Left ventricle myocardium inferior (tissue), 1 donor: ENCODE results near the gene SYTL3. TPM values are rescaled to one million over a fixed set of nuclear protein-coding genes. Genes with fewer than 3 reads are reported as not detected.
A peak's percentile ranks its signal among the peaks of the same experiment; 100 is the strongest.

ENCODE experiments used
- DNase-seq: peaks from one replicate; pipeline ENCODE4 v3.0.0-alpha.2; 2020
- H3K27ac ChIP-seq: fragments of 200-600 bp; replicated peaks from 2 replicates; pipeline ENCODE4 v1.8.0; 2021
- H3K27me3 ChIP-seq: fragments of 200-600 bp; 2 replicates; pipeline ENCODE4 v1.8.0; 2021; ENCODE audit warnings: low read depth
- H3K36me3 ChIP-seq: fragments of 200-600 bp; 2 replicates; pipeline ENCODE4 v1.8.0; 2021
- H3K4me1 ChIP-seq: fragments of 200-600 bp; 2 replicates; pipeline ENCODE4 v1.8.0; 2021
- H3K4me3 ChIP-seq: fragments of 200-600 bp; 2 replicates; pipeline ENCODE4 v1.8.0; 2021; ENCODE audit warnings: mild to moderate bottlenecking, moderate library complexity
- H3K9me3 ChIP-seq: fragments of 200-600 bp; replicated peaks from 2 replicates; pipeline ENCODE4 v1.8.0; 2021
- intact Hi-C: fragments of 100-400 bp; cut with micrococcal nuclease; formaldehyde crosslinking; loops from one replicate; pipeline ENCODE4 v1.11.0; 2022
- total RNA-seq: library from RNA; stranded (reverse); fragmentation: NEBNext Ultra II Directional; extraction: Animal tissue kit (Norgen Biotek cat#: 25700); gene quantifications from one replicate; pipeline ENCODE4 v1.2.1, GENCODE V29; 2021
- TF ChIP-seq, protein P1 (sequence below): fragments of 200-600 bp; IDR thresholded peaks from 2 replicates; pipeline ENCODE4 v1.8.0; 2021; ENCODE audit warnings: antibody characterized with exemption, mild to moderate bottlenecking, borderline replicate concordance
- donor health status: DM: no; HTN: yes; CAD: no; lungs with severe emphysema.

Gene SYTL3
- total RNA-seq, 1 donor from 2014 or later, result 11.2 TPM

DNA sequence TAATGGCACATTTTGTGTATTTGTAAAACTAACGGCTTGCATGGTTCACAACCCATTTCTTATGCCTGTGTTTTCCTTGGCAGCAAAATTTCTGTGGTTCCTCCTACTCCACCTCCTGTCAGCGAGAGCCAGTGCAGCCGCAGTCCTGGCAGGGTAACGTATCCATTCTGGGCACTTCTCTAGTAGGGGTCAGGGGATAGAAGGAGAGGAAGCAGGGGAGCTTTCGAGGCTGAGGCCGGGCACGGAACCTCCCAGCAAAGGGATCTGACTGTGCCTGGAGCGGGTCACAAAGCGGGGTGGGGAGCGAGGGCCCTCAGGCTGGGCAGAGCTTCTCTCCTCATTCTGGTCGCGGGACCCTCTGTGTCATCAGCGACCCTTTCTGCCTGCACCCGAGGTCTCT is 58.4 kb downstream of the SYTL3 start:
- intact Hi-C loops, result loop anchor here (5.0 to 10.0 kb wide), 3 partner anchors 87 to 264 kb away; no protein-coding TSS in a partner anchor
- TF ChIP-seq, protein P1, sequence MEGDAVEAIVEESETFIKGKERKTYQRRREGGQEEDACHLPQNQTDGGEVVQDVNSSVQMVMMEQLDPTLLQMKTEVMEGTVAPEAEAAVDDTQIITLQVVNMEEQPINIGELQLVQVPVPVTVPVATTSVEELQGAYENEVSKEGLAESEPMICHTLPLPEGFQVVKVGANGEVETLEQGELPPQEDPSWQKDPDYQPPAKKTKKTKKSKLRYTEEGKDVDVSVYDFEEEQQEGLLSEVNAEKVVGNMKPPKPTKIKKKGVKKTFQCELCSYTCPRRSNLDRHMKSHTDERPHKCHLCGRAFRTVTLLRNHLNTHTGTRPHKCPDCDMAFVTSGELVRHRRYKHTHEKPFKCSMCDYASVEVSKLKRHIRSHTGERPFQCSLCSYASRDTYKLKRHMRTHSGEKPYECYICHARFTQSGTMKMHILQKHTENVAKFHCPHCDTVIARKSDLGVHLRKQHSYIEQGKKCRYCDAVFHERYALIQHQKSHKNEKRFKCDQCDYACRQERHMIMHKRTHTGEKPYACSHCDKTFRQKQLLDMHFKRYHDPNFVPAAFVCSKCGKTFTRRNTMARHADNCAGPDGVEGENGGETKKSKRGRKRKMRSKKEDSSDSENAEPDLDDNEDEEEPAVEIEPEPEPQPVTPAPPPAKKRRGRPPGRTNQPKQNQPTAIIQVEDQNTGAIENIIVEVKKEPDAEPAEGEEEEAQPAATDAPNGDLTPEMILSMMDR, result no peak
- no peaks in the 10 kb centered on the region for H3K36me3 ChIP-seq
- peak overlapping the region; percentile 56 for H3K4me3 ChIP-seq
- H3K9me3 ChIP-seq, result no peaks in the 10 kb centered on the region
- peak; percentile 66 for DNase-seq
- H3K27me3 ChIP-seq, result no peaks in the 10 kb centered on the region
- peak overlapping the region; percentile 87 for H3K27ac ChIP-seq
- H3K4me1 ChIP-seq, result peaks cover 49% of the 10 kb centered on the region

DNA sequence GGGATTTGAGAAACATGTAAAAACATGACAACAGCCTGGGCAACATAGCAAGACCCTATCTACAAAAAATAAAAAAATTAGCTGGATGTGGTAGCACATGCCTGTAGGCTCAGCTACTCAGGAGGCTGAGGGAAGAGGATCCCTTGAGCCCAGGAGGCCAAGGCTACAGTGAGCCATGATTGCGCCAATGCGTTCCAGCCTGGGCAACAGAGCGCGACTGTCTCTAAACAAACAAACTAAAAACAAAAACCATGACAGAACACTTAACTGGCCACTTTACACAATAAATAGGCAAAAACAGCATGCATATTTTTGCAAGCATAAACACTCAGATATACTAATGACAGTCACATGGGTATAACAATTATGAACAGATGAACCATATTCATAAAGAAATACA is 60.0 kb downstream of the SYTL3 start:
- Histone ChIP-seq H3K9me3 (no peaks in the 10 kb centered on the region), H3K27ac (no peak overlapping the region), H3K4me1 (peaks cover 34% of the 10 kb centered on the region), H3K36me3 (no peaks in the 10 kb centered on the region), H3K27me3 (no peaks in the 10 kb centered on the region), H3K4me3 (no peak overlapping the region)
- no peak for DNase-seq
- TF ChIP-seq, protein P1, result no peak
- intact Hi-C loops, result loop anchor here (5.0 to 10.0 kb wide), 3 partner anchors 85 to 262 kb away; no protein-coding TSS in a partner anchor

DNA sequence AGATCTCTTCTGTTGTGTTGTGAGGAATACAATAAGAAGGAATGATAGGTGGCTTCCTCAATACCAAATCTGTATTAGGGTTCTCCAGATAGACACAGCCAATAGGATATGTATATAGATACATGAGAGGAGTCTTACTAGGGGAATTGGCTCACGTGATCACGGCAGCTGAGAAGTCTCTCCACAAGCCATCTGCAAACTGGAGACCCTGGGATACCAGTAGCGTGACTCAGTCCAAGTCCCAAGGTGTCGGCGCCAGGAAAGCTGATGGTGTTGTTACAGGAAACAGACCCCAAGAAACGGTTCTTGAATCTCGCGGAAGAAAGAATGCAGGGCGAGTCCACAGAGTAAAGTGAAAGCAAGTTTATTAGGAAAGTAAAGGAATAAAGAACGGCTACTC is 61.4 kb downstream of the SYTL3 start:
- Histone ChIP-seq H3K36me3 (no peaks in the 10 kb centered on the region), H3K27me3 (no peaks in the 10 kb centered on the region), H3K27ac (peak overlapping the region; percentile 21), H3K9me3 (no peaks in the 10 kb centered on the region), H3K4me1 (peaks cover 25% of the 10 kb centered on the region), H3K4me3 (peak overlapping the region; percentile 41)
- TF ChIP-seq, protein P1, result no peak
- DNase-seq, result no peak
- intact Hi-C loops, result no loop called here

DNA sequence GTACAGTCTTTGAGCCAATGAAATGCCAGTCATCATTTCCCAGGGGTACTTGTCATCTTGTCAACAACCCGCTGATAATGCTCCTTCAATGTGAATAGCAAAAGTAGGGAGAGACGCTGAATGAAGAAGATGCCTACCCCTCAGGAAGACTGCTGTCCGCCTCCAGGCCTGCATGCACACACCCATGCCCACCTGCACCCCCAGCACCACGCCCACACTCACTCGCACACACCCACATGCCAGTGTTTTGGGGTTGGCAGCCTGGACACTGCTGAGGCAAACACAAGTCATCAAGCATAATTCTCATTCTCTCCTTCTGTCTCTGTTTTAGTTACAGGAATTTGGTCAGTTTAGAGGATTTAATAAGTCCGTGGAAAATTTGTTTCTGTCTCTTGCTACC is 63.6 kb downstream of the SYTL3 start:
- Histone ChIP-seq H3K36me3 (no peaks in the 10 kb centered on the region), H3K4me3 (no peak overlapping the region), H3K27me3 (no peaks in the 10 kb centered on the region), H3K9me3 (no peaks in the 10 kb centered on the region), H3K27ac (no peak overlapping the region), H3K4me1 (peaks cover 7% of the 10 kb centered on the region)
- no peak for DNase-seq
- TF ChIP-seq, protein P1, result no peak
- intact Hi-C loops, result no loop called here

DNA sequence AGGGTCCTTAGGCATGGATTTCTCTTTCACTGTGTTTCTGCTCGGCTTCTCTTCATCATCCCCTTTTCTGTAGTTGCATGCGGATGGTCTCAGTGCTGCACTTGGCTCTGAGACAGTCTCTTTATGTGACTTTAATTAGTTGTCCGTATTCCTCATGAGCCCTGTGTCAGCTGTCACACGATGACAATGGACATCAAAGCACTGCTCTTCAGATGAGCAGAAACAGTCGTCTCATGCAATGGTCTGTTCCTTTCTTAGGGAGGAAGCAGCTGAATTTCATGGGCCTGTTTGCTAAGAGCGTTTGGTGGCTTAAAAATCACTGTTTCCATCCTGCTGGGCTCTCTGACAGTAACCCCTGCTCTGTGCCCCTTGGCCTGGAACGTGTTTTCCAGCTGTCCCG is 64.9 kb downstream of the SYTL3 start:
- Histone ChIP-seq H3K4me1 (peaks cover 11% of the 10 kb centered on the region), H3K36me3 (no peaks in the 10 kb centered on the region), H3K27ac (no peak overlapping the region), H3K9me3 (no peaks in the 10 kb centered on the region), H3K27me3 (no peaks in the 10 kb centered on the region), H3K4me3 (no peak overlapping the region)
- TF ChIP-seq, protein P1, result no peak
- DNase-seq, result no peak
- intact Hi-C loops, result no loop called here
